Fibroblast of villous mesenchyme (primary cell): Measurements from ENCODE around the gene CPD. TPM values are rescaled to one million over a fixed set of nuclear protein-coding genes. Genes with fewer than 3 reads are reported as not detected.
"Not testable (repeated sequence)": the region's sequence is repeated elsewhere in the genome, so short reads cannot be mapped to it uniquely, and the experiment has no call there.

Source experiments
- DNase-seq: peaks from one replicate; pipeline ENCODE4 v3.0.0-alpha.2; 2010; ENCODE audit warnings: low read depth
- H3K4me3 ChIP-seq: 2 replicates; pipeline ENCODE4 v1.5.1; 2011; ENCODE audit warnings: low read depth, mild to moderate bottlenecking, low read length
- CTCF ChIP-seq: IDR thresholded peaks from 2 replicates; pipeline ENCODE4 v1.5.1; 2012; ENCODE audit warnings: low read depth, mild to moderate bottlenecking, low read length; ENCODE audit not compliant: insufficient read depth
- total RNA-seq: library from RNA; depleted of rRNA; stranded (reverse); fragments of >200 nt; gene quantifications from 2 replicates; pipeline ENCODE4 v1.2.3, GENCODE V29; 2012

Gene CPD
- total RNA-seq, 1 donor, result 177 TPM

DNA sequence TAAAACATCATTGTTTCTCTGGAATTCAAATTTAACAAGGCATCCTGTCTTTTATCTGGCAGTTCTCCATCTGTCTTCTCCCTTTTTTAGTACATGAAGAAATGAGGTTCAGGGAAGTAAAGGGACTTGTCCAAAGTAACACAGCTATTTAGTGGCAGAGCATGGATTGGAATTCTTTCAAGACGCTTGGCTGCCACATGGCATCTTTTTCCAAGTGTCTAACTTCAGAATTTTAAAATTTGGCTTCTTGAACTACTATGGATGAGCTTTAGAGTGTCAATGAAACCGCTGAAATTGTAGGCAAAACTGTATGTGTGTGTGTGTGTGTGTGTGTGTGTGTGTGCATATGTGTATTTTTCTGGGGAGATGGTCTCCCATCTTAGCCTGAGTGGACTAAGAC is 39.6 kb upstream of the CPD start:
- H3K4me3 ChIP-seq, result no peak overlapping the region
- no peak for DNase-seq
- no peak for TF ChIP-seq CTCF

DNA sequence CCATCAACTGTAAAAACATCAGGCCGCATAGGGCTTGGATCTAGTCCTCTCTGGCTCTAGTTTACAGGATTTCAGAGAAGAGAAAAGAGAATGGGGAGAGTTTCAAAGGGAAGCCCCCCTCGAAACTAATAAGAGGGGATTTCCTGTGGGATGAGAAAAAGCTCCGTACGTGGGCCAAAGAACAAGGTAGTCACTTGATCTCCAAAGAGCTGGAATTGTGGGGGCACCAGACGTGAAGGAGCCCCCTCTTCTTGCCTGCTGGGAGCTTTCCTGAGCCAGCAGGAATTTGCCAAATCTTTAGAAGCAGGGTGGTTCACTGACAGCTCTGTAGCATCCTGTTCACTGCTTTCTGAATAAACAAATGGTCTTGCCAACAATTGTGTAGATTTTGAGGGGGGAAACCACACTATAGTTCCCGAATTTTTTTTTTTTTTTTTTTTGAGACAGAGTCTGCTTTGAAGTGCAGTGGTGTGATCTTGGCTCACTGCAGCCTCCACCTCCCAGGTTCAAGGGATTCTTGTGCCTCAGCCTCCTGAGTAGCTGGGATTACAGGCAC is 37.8 kb upstream of the CPD start:
- no peak overlapping the region for H3K4me3 ChIP-seq
- DNase-seq, result no peak
- no peak for TF ChIP-seq CTCF

DNA sequence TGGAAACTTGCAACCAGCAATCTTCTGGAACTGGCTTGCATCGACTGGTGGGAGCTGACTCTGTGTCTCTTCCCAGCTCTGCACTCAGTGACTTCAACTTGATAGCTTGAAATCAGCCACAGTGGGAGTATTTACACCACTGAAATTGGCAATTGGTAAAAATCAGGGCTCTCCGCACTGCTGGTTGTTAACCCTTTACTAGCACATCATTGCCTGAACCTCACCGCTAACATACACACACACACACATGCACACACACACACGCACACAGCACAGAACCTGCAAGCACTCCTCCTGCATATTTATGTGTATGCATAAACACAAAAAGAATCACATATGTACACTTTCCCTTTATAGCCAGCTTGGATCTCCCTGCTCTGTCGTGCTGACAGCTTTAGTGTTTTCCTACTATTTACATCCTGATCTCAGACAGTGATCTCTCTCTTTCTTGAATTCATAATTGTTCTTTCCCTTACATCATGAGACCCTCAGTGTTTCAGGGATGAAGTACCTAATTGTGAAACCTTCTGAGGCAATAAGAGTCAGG is 37.0 kb upstream of the CPD start:
- no peak for TF ChIP-seq CTCF
- H3K4me3 ChIP-seq, result no peak overlapping the region
- no peak for DNase-seq

GRCh38 chr17:30343244-30343643 is 35.5 kb upstream of the CPD start:
- not testable (repeated sequence) for DNase-seq, H3K4me3 ChIP-seq

DNA sequence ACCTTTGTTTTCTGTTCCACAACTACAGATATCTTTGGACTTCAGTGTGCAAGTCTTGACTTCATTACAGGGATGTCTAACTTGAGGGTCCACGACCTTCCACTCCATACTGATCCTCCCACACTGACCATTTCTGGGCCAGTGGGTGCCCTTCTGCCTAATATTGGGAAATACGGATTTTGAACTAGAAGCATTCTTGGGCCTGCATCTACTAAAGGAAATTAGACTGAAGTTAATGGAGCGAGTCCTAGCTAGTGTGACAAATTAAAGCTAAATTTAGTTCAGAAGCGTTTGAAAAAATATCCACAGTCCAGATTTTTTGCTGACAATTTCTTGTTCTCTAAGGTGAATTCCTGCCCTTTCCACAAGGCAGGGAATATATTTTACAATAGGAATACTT is 34.9 kb upstream of the CPD start:
- no peak for DNase-seq
- H3K4me3 ChIP-seq, result no peak overlapping the region
- TF ChIP-seq CTCF, result no peak

- peak; percentile 75 for DNase-seq
- TF ChIP-seq CTCF, result no peak
- no peak overlapping the region for H3K4me3 ChIP-seq
These were observed 34.2 kb upstream of the CPD start for GRCh38 chr17:30344283-30345088.

DNA sequence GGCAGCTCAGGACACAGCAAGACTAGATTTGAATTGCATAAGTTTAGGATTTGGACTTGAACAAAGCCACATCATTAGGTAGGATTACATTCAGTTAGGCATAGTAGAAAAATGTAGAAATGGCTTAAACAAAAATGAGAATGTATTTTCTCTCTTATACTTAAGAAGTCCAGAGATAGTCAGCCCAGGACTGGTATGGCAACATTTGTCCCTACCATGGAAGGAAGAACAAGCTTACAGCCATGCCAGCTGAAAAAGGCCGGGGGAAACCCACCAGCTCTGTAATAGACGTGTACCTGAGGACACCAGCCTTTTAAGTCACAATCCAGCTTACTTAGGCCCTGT is 33.7 kb upstream of the CPD start:
- TF ChIP-seq CTCF, result no peak
- no peak overlapping the region for H3K4me3 ChIP-seq
- DNase-seq, result no peak
